GM23338 (cell line): ENCODE data around the gene HELZ. TPM values are rescaled to one million over a fixed set of nuclear protein-coding genes. Genes with fewer than 3 reads are reported as not detected.
A peak's percentile ranks its signal among the peaks of the same experiment; 100 is the strongest.
"Not testable (repeated sequence)": the region's sequence is repeated elsewhere in the genome, so short reads cannot be mapped to it uniquely, and the experiment has no call there.

Source experiments
- ATAC-seq: fragments of 200-7000 bp; cut with Tn5 transposase; 3 replicates; pipeline ENCODE4 v1.9.1; 2020
- DNase-seq: peaks from one replicate; pipeline ENCODE4 v3.0.0-alpha.2; 2015; ENCODE audit warnings: low spot score
- H2AFZ ChIP-seq: fragments of 200-600 bp; sonication (generic); 2 replicates; pipeline ENCODE4 v1.8.0; 2016; ENCODE audit warnings: antibody characterized with exemption, mild to moderate bottlenecking, moderate library complexity
- H3F3A ChIP-seq: fragments of 200-600 bp; sonication (generic); replicated peaks from 2 replicates; pipeline ENCODE4 v1.8.0; 2017; ENCODE audit warnings: antibody characterized with exemption, mixed run types, low read depth
- H3K27ac ChIP-seq: fragments of 200-600 bp; sonication (generic); 2 replicates; pipeline ENCODE4 v1.6.1; 2016; ENCODE audit warnings: low read depth
- H3K27me3 ChIP-seq: fragments of 200-600 bp; sonication (generic); 2 replicates; pipeline ENCODE4 v1.8.0; 2016; ENCODE audit warnings: mild to moderate bottlenecking, mixed run types, moderate library complexity; ENCODE audit not compliant: insufficient read depth
- H3K36me3 ChIP-seq: fragments of 200-600 bp; sonication (generic); 2 replicates; pipeline ENCODE4 v1.8.0; 2016; ENCODE audit warnings: mild to moderate bottlenecking; ENCODE audit not compliant: insufficient read depth
- H3K4me1 ChIP-seq: fragments of 200-600 bp; sonication (generic); 2 replicates; pipeline ENCODE4 v1.8.0; 2016; ENCODE audit warnings: mild to moderate bottlenecking, moderate library complexity; ENCODE audit not compliant: insufficient read depth
- H3K4me2 ChIP-seq: fragments of 200-600 bp; sonication (generic); 2 replicates; pipeline ENCODE4 v1.7.1; 2017; ENCODE audit warnings: mixed run types
- H3K4me3 ChIP-seq: fragments of 200-600 bp; sonication (generic); 2 replicates; pipeline ENCODE4 v1.6.1; 2016; ENCODE audit warnings: mixed run types
- H3K79me2 ChIP-seq: fragments of 200-600 bp; sonication (generic); replicated peaks from 2 replicates; pipeline ENCODE4 v1.8.0; 2017; ENCODE audit warnings: mild to moderate bottlenecking; ENCODE audit not compliant: insufficient read depth
- H3K9me2 ChIP-seq: fragments of 200-600 bp; sonication (generic); 2 replicates; pipeline ENCODE4 v1.8.0; 2017; ENCODE audit not compliant: insufficient read depth
- H4K20me1 ChIP-seq: fragments of 200-600 bp; sonication (generic); replicated peaks from 2 replicates; pipeline ENCODE4 v1.8.0; 2017; ENCODE audit warnings: mild to moderate bottlenecking; ENCODE audit not compliant: insufficient read depth
- H3K27ac Mint-ChIP-seq: 2 replicates; pipeline ENCODE4 v1.8.0; 2020; ENCODE audit warnings: inconsistent platforms, mild to moderate bottlenecking, moderate library complexity, mixed read lengths
- H3K27me3 Mint-ChIP-seq: 3 replicates; pipeline ENCODE4 v1.8.0; 2022; ENCODE audit warnings: low read depth, mild to moderate bottlenecking, moderate library complexity, mixed read lengths, inconsistent platforms; ENCODE audit not compliant: insufficient read depth, poor library complexity
- H3K36me3 Mint-ChIP-seq: 3 replicates; pipeline ENCODE4 v1.8.0; 2021; ENCODE audit warnings: low read depth, mild to moderate bottlenecking, inconsistent platforms, moderate library complexity, mixed read lengths
- H3K4me1 Mint-ChIP-seq: 3 replicates; pipeline ENCODE4 v1.8.0; 2020; ENCODE audit warnings: mild to moderate bottlenecking, inconsistent platforms, mixed read lengths
- H3K4me3 Mint-ChIP-seq: 3 replicates; pipeline ENCODE4 v1.8.0; 2021; ENCODE audit warnings: moderate library complexity, mild to moderate bottlenecking, inconsistent platforms, mixed read lengths
- H3K9me3 Mint-ChIP-seq: 3 replicates; pipeline ENCODE4 v1.8.0; 2020; ENCODE audit warnings: moderate library complexity, mild to moderate bottlenecking, inconsistent platforms, mixed read lengths
- CREB1 ChIP-seq: fragments of 250-450 bp; sonication (Bioruptor Pico); IDR thresholded peaks from 2 replicates; pipeline ENCODE4 v1.5.0; 2020; ENCODE audit warnings: low read depth, mild to moderate bottlenecking, moderate library complexity
- ETS1 ChIP-seq: IDR thresholded peaks from 2 replicates; pipeline ENCODE4 v1.6.1; 2016; ENCODE audit warnings: antibody characterized with exemption
- EZH2phosphoT487 ChIP-seq: fragments of 200-600 bp; sonication (generic); IDR thresholded peaks from one replicate; pipeline ENCODE4 v1.8.1; 2018; ENCODE audit warnings: antibody characterized with exemption; ENCODE audit not compliant: unreplicated experiment
- JUNB ChIP-seq: IDR thresholded peaks from one replicate; pipeline ENCODE4 v1.6.1; 2016; ENCODE audit warnings: antibody characterized with exemption; ENCODE audit not compliant: unreplicated experiment
- NANOG ChIP-seq: IDR thresholded peaks from 2 replicates; pipeline ENCODE4 v1.6.1; 2016; ENCODE audit warnings: antibody characterized with exemption, borderline replicate concordance
- POLR2AphosphoS5 ChIP-seq: IDR thresholded peaks from 2 replicates; pipeline ENCODE4 v1.6.1; 2016; ENCODE audit warnings: antibody characterized with exemption, low read depth
- STAT1 ChIP-seq: IDR thresholded peaks from one replicate; pipeline ENCODE4 v1.6.1; 2016; ENCODE audit warnings: antibody characterized with exemption; ENCODE audit not compliant: unreplicated experiment
- ZNF331 ChIP-seq: fragments of 250-450 bp; sonication (Bioruptor Pico); IDR thresholded peaks from 2 replicates; pipeline ENCODE4 v1.5.0; 2020; ENCODE audit warnings: low read depth, mild to moderate bottlenecking, moderate library complexity
- ZNF462 ChIP-seq: fragments of 250-450 bp; sonication (Bioruptor Pico); IDR thresholded peaks from 2 replicates; pipeline ENCODE4 v1.5.0; 2020; ENCODE audit warnings: mild to moderate bottlenecking, moderate library complexity
- polyA plus RNA-seq: library from polyadenylated mRNA; unstranded; fragments of >200 nt; fragmentation: Nextera tagmentation; extraction: Ambion mirVana; gene quantifications from 2 replicates; pipeline ENCODE4 v1.2.1, GENCODE V29; 2016
- total RNA-seq: library from RNA; depleted of rRNA; stranded (reverse); fragments of >200 nt; shearing (Covaris generic); gene quantifications from 2 replicates; pipeline ENCODE4 v1.2.3, GENCODE V29; 2014

Gene HELZ
- total and polyA plus RNA-seq, 2 experiments from 2014 or later = 38.9 to 62.0 TPM

- H3K27me3 Mint-ChIP-seq = peaks cover 13% of the 10 kb centered on the region
- H3K4me3 Mint-ChIP-seq, ATAC-seq, H3K36me3 ChIP-seq, H3K79me2 ChIP-seq, H3K4me3 ChIP-seq, DNase-seq, H3F3A ChIP-seq, H3K27me3 ChIP-seq, H3K4me1 ChIP-seq, H3K27ac ChIP-seq, H3K27ac Mint-ChIP-seq, H3K9me2 ChIP-seq, H2AFZ ChIP-seq, H3K4me2 ChIP-seq, H4K20me1 ChIP-seq: not testable (repeated sequence)
- peaks cover 13% of the 10 kb centered on the region for H3K4me1 Mint-ChIP-seq
- H3K9me3 Mint-ChIP-seq = peaks cover 11% of the 10 kb centered on the region; the same call in 2 of the 3 replicates
- peaks cover 13% of the 10 kb centered on the region for H3K36me3 Mint-ChIP-seq
These were observed 6.6 kb upstream of the HELZ start for GRCh38 chr17:67251586-67251985.

- peaks cover 8% of the 10 kb centered on the region; the same call in 1 of the 2 replicates for H3F3A ChIP-seq
- peaks cover 8% of the 10 kb centered on the region; the same call in 2 of the 3 replicates for H3K36me3 Mint-ChIP-seq
- TF ChIP-seq ZNF331 (CRISPR knock-in tag) (no peak), NANOG (no peak), POLR2AphosphoS5 (no peak), EZH2phosphoT487 (no peak), ETS1 (no peak)
- no peak overlapping the region for H3K27ac Mint-ChIP-seq
- peaks cover 12% of the 10 kb centered on the region for H3K79me2 ChIP-seq
- H3K27me3 Mint-ChIP-seq = peaks cover 21% of the 10 kb centered on the region
- H3K4me1 ChIP-seq = peaks cover 16% of the 10 kb centered on the region
- peaks cover 23% of the 10 kb centered on the region for H3K4me1 Mint-ChIP-seq
- H4K20me1 ChIP-seq = no peaks in the 10 kb centered on the region
- H3K27ac ChIP-seq = no peak overlapping the region
- ATAC-seq = no peak
- no peak for DNase-seq
- H3K4me3 ChIP-seq = no peak overlapping the region
- no peak overlapping the region for H3K4me3 Mint-ChIP-seq
- no peaks in the 10 kb centered on the region for H3K9me2 ChIP-seq
- H3K9me3 Mint-ChIP-seq = no peaks in the 10 kb centered on the region
- H3K4me2 ChIP-seq = no peak overlapping the region
- no peaks in the 10 kb centered on the region for H3K27me3 ChIP-seq
- no peaks in the 10 kb centered on the region for H3K36me3 ChIP-seq
- no peak overlapping the region for H2AFZ ChIP-seq
These were observed 3.3 kb upstream of the HELZ start for GRCh38 chr17:67248291-67248690.

GRCh38 chr17:67247416-67247900, 2.5 kb upstream of the HELZ start:
- H3K27ac Mint-ChIP-seq = 0 out of 2 replicates have a peak overlapping the region, but pooled peaks have one; percentile 43

More at GRCh38 chr17:67247416-67247900, 2.5 kb upstream of the HELZ start:
- ATAC-seq (no peak), DNase-seq (no peak)
- H3K4me1 Mint-ChIP-seq = peaks cover 23% of the 10 kb centered on the region
- no peaks in the 10 kb centered on the region for H3K9me3 Mint-ChIP-seq
- peaks cover 8% of the 10 kb centered on the region; the same call in 1 of the 2 replicates for H3F3A ChIP-seq
- H3K36me3 ChIP-seq = no peaks in the 10 kb centered on the region
- no peaks in the 10 kb centered on the region for H3K27me3 ChIP-seq
- no peaks in the 10 kb centered on the region for H3K9me2 ChIP-seq
- no peaks in the 10 kb centered on the region for H4K20me1 ChIP-seq
- peaks cover 20% of the 10 kb centered on the region for H3K79me2 ChIP-seq
- no peak overlapping the region for H2AFZ ChIP-seq
- peaks cover 17% of the 10 kb centered on the region for H3K4me1 ChIP-seq
- peak overlapping the region; percentile 85; the same call in 2 of the 3 replicates for H3K4me3 Mint-ChIP-seq
- peak overlapping the region; percentile 95 for H3K4me2 ChIP-seq
- peaks cover 8% of the 10 kb centered on the region; the same call in 2 of the 3 replicates for H3K36me3 Mint-ChIP-seq
- no peak for TF ChIP-seq JUNB
- TF ChIP-seq ZNF462 (CRISPR knock-in tag) = no peak
- no peak for TF ChIP-seq STAT1
- no peak for TF ChIP-seq ZNF331 (CRISPR knock-in tag)
- TF ChIP-seq CREB1 (CRISPR knock-in tag) = no peak
- H3K27ac ChIP-seq = peak overlapping the region; percentile 75; the same call in 1 of the 2 replicates
- H3K27me3 Mint-ChIP-seq = peaks cover 21% of the 10 kb centered on the region
- H3K4me3 ChIP-seq = peak overlapping the region; percentile 94
